ENCODE data around the gene DAP.

GRCh38 chr5:10632110-10632761, 128.8 kb downstream of the DAP start:
- TF ChIP-seq CTCF (IDR thresholded peaks at IDR 0.05; ENCODE audit: insufficient read depth, low read length, poor library complexity, severe bottlenecking) (no peak), EZH2phosphoT487 (conservative IDR thresholded peaks at IDR 0.05; ENCODE audit: low read length) (no peak)

Data from SU-DHL-6 (cell line).